Right atrium auricular region (tissue), 2 donors: Measurements from ENCODE around the gene DENND2D. TPM values are rescaled to one million over a fixed set of nuclear protein-coding genes. Genes with fewer than 3 reads are reported as not detected.

ENCODE experiments used
- DNase-seq: peaks from one replicate; pipeline ENCODE4 v3.0.0-alpha.2; 2019; ENCODE audit warnings: low spot score
- H3K27ac ChIP-seq, 2 donors: fragments of 200-600 bp; sonication (generic); 1 replicate in 1 of 2; 2 replicates in 1 of 2; pipeline ENCODE4 v1.5.1; 2016 to 2019
- H3K27me3 ChIP-seq, 2 donors: fragments of 200-600 bp; sonication (generic); one replicate each; pipeline versions ENCODE4 v1.5.1 to v1.6.0; 2017 to 2019
- H3K36me3 ChIP-seq: fragments of 200-600 bp; sonication (generic); one replicate; pipeline ENCODE4 v1.5.1; 2016
- H3K4me1 ChIP-seq, 2 donors: fragments of 200-600 bp; sonication (generic); one replicate each; pipeline versions ENCODE4 v1.5.1 to v1.6.0; 2017 to 2019
- H3K4me3 ChIP-seq, 2 donors: fragments of 200-600 bp; sonication (generic); 1 replicate in 1 of 2; 2 replicates in 1 of 2; pipeline ENCODE4 v1.5.1; 2017 to 2019; ENCODE audit warnings: mild to moderate bottlenecking in 1 of 2, moderate library complexity in 1 of 2
- H3K9me3 ChIP-seq, 2 donors: fragments of 200-600 bp; sonication (generic); one replicate each; pipeline ENCODE4 v1.5.1; 2019
- total RNA-seq, 2 donors: library from RNA; depleted of rRNA; stranded (reverse); fragments of >200 nt; gene quantifications; one replicate each; pipeline ENCODE4 v1.1.0, GENCODE V29; 2016
- TF ChIP-seq, protein P1 (sequence below), 2 donors: fragments of 200-600 bp; sonication (generic); IDR thresholded peaks; one replicate each; pipeline ENCODE4 v1.5.1; 2019; ENCODE audit warnings: antibody characterized with exemption in 2 of 2

Gene DENND2D
- total RNA-seq, 2 donors from 2014 or later: 1.7 to 5.7 TPM

DNA sequence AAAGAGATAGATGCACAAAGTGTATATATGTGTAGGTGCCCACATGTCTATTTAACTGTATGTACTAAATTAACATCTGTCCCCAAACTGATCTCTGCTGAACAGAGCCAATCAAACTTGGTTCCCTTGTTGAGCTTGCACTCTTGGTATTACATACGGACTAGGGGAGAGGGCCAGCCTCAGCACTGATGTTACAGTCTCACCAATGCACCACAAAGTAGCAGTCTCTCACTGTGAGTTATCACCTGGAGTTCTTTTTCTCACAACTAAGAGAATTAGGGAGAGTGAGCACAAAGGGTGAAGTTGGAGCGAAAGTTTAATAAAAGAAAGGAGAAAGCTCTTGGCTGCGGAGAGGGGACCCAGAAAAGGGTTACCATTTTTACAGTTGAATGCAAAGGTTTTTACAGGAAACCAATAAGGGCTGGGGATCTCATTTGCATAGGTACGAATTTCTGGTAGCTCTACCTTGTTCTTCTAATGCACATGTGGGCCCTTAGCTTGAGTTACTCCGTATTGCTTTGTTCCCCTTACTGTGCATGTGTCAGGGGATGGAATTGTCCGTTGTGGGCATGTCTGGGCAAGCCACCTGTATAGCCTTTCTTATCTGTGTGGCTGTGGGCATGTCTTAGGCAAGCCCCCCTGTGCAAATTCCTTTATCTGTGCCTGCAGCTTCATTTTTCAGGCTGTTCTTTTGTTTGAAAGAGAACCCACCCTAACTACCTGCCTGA is 13.8 kb upstream of the DENND2D start:
- H3K4me1 ChIP-seq: no peaks in the 10 kb centered on the region
- no peaks in the 10 kb centered on the region for H3K27me3 ChIP-seq
- DNase-seq: no peak
- TF ChIP-seq, protein P1, sequence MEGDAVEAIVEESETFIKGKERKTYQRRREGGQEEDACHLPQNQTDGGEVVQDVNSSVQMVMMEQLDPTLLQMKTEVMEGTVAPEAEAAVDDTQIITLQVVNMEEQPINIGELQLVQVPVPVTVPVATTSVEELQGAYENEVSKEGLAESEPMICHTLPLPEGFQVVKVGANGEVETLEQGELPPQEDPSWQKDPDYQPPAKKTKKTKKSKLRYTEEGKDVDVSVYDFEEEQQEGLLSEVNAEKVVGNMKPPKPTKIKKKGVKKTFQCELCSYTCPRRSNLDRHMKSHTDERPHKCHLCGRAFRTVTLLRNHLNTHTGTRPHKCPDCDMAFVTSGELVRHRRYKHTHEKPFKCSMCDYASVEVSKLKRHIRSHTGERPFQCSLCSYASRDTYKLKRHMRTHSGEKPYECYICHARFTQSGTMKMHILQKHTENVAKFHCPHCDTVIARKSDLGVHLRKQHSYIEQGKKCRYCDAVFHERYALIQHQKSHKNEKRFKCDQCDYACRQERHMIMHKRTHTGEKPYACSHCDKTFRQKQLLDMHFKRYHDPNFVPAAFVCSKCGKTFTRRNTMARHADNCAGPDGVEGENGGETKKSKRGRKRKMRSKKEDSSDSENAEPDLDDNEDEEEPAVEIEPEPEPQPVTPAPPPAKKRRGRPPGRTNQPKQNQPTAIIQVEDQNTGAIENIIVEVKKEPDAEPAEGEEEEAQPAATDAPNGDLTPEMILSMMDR (IDR thresholded peaks at IDR 0.05): no peak
- no peaks in the 10 kb centered on the region for H3K9me3 ChIP-seq
- H3K27ac ChIP-seq: no peak overlapping the region
- no peak overlapping the region for H3K4me3 ChIP-seq
- no peaks in the 10 kb centered on the region for H3K36me3 ChIP-seq

DNA sequence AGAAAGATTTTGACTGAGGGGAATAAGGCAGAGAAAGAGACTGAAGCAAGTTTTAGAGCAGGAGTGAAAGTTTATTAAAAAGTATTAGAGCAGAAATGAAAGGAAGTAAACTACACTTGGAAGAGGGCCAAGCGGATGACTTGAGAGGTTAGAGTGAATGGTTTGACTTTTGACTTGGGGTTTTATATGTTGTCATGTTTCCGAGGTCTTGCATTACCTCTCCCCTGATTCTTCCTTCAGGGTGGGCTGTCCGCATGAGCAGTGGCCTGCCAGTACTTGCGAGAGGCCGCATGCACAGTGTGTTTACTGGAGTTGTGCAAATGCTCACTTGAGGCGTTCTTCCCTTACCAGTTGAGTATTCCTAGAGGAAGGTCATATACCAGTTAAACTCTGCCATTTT is 13.0 kb upstream of the DENND2D start:
- Histone ChIP-seq H3K36me3 (no peaks in the 10 kb centered on the region), H3K27ac (no peak overlapping the region), H3K9me3 (no peaks in the 10 kb centered on the region), H3K27me3 (no peaks in the 10 kb centered on the region), H3K4me1 (no peaks in the 10 kb centered on the region), H3K4me3 (no peak overlapping the region)
- no peak for DNase-seq
- TF ChIP-seq, protein P1 (IDR thresholded peaks at IDR 0.05): no peak

DNA sequence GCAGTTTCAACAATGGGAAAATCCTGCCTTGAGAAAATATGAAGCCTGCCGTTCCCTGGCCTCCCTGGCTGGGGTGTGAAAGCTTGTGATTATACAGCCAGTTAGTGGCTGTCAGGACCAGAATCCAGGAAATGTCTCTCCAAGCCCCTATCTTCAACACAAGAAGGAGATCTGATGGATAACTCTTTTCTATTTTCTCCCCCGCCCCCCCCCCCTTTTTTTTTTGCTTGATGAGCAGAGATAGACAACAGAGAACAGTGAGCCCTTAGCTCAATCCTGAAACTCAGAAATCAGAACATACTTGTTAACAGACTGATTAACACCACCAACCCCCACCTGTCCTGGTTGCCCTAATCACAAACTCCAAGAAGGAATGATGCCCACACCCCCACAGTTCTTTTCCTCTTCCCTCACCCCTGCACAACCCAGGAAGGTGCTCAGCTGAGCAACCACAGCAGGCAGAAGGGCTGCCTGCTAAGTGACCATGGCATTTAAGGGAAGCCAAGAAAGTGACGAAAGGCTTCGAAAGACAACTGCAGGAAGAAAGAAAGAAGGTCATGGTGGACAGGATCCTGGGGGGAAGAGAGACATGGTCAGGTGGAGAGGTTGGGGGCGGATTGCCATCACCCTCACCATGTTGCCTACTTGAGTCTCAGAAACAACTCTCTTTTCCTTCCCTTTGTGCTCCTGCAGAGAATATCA is 12.3 kb upstream of the DENND2D start:
- no peak overlapping the region for H3K27ac ChIP-seq
- TF ChIP-seq, protein P1 (IDR thresholded peaks at IDR 0.05): no peak
- no peak for DNase-seq

DNA sequence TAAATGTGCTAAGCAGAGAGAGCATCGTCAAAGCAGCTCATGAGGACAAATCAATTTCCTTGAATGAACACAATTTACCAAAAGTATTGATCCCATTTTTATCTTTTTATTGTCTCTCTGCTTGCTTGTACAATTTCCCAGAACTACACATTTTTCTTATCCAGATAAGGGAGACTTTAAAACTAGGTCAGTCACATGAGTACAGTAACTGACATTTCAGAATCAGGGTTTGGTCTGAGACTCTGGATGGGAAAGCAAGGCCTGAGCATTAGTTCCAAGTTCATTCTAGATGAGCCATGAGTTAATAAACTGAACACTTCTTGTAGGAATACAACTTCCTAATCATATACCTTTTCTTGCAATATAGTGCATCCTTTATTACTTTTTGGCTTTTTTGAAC is 11.5 kb upstream of the DENND2D start:
- DNase-seq: no peak
- Histone ChIP-seq H3K9me3 (no peaks in the 10 kb centered on the region), H3K4me1 (no peaks in the 10 kb centered on the region), H3K27ac (no peak overlapping the region), H3K36me3 (no peaks in the 10 kb centered on the region), H3K27me3 (no peaks in the 10 kb centered on the region), H3K4me3 (no peak overlapping the region)
- TF ChIP-seq, protein P1 (IDR thresholded peaks at IDR 0.05): no peak

More for the DNA sequence above, 12.3 kb upstream of the DENND2D start:
- H3K36me3 ChIP-seq: no peaks in the 10 kb centered on the region
- no peaks in the 10 kb centered on the region for H3K4me1 ChIP-seq
- no peak overlapping the region for H3K4me3 ChIP-seq
- no peaks in the 10 kb centered on the region for H3K9me3 ChIP-seq
- H3K27me3 ChIP-seq: no peaks in the 10 kb centered on the region

DNA sequence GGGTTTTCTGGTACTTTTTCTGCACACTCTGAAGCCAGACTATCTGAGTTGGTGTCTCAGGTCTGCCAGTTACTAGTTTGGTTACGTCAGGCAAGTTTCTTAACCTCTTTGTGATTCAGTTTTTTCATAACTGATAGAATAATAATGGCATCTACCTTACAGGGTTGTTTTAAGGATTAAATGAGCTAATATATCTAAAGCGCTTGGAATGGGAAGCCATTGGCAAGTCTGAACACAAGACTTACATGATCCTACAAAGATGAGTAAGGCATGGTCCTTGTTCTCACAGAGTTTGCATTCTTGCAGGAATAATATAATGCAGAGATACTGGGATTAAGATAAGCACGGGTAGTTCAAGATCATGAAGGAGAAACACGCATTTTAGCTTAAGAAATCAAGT is 9.2 kb upstream of the DENND2D start:
- TF ChIP-seq, protein P1 (IDR thresholded peaks at IDR 0.05): no peak
- DNase-seq: no peak
- Histone ChIP-seq H3K27ac (no peak overlapping the region), H3K4me3 (no peak overlapping the region), H3K27me3 (no peaks in the 10 kb centered on the region), H3K36me3 (no peaks in the 10 kb centered on the region), H3K4me1 (no peaks in the 10 kb centered on the region), H3K9me3 (no peaks in the 10 kb centered on the region)
